Caki2 (cell line): Measurements from ENCODE around the gene SCNN1A. TPM values are rescaled to one million over a fixed set of nuclear protein-coding genes. Genes with fewer than 3 reads are reported as not detected.

Experiments
- DNase-seq: peaks from one replicate; pipeline ENCODE4 v3.0.0-alpha.2; 2015; ENCODE audit warnings: low read depth
- in situ Hi-C: cut with HindIII; loops from 2 replicates; pipeline ENCODE4 v1.10.0; 2016; ENCODE audit warnings: low sequenced_read_pairs, low pct_unique_long_range_greater_than_20kb, mixed read lengths
- total RNA-seq: library from RNA; depleted of rRNA; stranded (reverse); fragments of >200 nt; shearing (Covaris generic); gene quantifications from 2 replicates; pipeline ENCODE4 v1.2.3, GENCODE V29; 2014; ENCODE audit warnings: low replicate concordance; rRNA removed

SCNN1A gene
- total RNA-seq = 0.12 and 5.7 TPM in 2 replicates

- in situ Hi-C loops = no loop called here
- DNase-seq = no peak
Observed at GRCh38 chr12:6375269-6376078, at the start of gene SCNN1A. Gene SCNN1A (minus strand): TSS chr12:6375563. CDS start chr12:6374783, 780 bp downstream.

GRCh38 chr12:6424866-6425265 is 49.5 kb upstream of the SCNN1A start:
- in situ Hi-C loops = no loop called here

DNA sequence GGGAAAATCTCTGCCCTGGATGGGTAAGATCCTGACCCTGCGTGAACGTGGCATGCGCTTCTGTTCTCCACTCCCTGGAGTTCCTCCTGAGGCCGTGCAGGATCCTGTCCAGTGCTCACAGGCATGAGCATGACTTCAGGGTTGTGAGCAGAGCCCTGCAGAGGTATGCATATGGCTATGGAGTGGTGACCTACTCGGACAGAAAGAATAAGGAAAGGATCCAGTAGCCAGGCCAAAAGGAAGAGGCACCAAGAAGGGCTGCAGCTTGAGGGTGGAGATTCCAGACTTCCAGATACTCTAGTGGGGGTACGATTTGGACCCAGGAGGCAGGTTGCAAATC is 48.6 kb upstream of the SCNN1A start:
- in situ Hi-C loops = no loop called here
- DNase-seq = no peak

More at GRCh38 chr12:6424866-6425265, 49.5 kb upstream of the SCNN1A start:
- no peak for DNase-seq

DNA sequence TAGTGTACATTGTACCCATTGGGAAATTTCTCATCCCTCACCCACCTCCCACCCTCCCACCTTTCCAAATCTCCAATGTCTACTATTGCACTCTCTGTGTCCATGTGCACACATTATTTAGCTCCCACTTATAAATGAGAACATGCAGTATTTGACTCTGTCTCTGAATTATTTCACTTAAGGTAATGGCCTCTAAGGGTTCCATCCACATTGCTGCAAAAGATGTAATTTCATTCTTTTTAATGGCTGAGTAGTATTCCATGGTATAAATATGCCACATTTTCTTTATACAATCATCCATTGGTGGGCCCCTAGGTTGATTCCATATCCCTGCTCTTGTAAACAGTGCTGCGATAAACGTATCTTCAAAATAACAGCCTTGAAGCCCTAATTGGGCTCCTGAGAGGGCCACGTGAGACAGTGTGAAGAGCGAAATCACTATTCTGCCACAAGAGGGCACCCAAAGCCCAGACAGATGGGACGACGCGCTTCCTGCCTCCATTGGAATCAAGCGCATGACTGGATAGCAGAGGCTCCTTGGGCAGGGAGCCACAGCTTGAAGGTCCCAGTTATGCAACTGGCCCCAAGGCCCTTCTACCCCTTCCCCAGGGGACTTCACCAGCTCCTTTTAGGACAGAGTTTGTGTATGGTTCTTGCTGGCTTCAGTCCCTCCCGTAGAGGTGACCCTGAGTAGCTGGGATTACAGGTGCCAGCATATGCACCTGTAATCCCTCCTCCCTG is 48.1 kb upstream of the SCNN1A start:
- peak; percentile 80 for DNase-seq
- in situ Hi-C loops = no loop called here

GRCh38 chr12:6420364-6420763 is 45.0 kb upstream of the SCNN1A start:
- no peak for DNase-seq
- in situ Hi-C loops = no loop called here

- in situ Hi-C loops = no loop called here
- DNase-seq = no peak
Observed at GRCh38 chr12:6418796-6419195, 43.4 kb upstream of the SCNN1A start.

DNA sequence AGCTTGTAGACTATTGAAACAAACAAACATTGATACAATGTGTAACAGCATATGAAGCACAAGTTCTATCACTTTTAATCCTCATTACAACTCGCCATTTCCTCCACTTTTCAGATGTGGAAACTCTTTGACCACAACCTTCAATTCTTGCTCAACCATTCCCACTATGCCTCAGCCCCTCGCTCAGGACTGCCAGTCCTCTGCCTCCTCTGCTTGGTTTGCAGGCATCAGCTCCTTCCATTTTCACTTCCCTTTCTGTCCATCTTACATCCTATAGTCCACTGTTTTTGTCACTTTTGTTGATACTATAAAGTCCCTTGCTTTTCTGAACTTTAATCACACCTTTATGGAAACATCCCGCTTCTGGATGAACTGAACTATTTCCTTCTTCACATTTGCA is 41.2 kb upstream of the SCNN1A start:
- DNase-seq = no peak
- in situ Hi-C loops = no loop called here

GRCh38 chr12:6407236-6407954 is 32.0 kb upstream of the SCNN1A start:
- in situ Hi-C loops = no loop called here

GRCh38 chr12:6405963-6406362 is 30.6 kb upstream of the SCNN1A start:
- DNase-seq = no peak
- in situ Hi-C loops = no loop called here

More at GRCh38 chr12:6407236-6407954, 32.0 kb upstream of the SCNN1A start:
- DNase-seq = no peak

- DNase-seq = no peak
- in situ Hi-C loops = no loop called here
Observed at GRCh38 chr12:6404390-6404789, 29.0 kb upstream of the SCNN1A start.

- in situ Hi-C loops = no loop called here
- DNase-seq = no peak
Observed at GRCh38 chr12:6399884-6400644, 24.7 kb upstream of the SCNN1A start.

DNA sequence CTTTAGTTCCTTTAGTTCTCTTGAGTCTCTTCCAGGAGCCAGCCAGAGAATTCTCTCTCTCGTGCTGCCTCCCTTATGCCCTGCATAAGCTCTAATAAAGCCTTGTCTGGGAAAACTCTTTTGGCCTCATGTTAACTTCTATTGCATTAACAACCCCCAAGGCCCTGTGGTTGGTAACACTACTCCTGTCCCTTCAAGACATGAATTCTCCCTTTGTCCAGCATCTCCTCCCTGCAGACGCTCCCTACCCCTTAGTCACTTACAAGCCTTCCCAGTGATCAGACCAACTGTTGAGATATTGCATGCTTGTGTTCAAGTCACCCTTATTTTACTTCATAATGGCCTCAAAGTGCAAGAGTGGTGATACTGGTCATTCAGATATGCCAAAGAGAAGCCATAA is 20.7 kb upstream of the SCNN1A start:
- DNase-seq = no peak

GRCh38 chr12:6394398-6394797 is 19.0 kb upstream of the SCNN1A start:
- no peak for DNase-seq
- in situ Hi-C loops = no loop called here

More for the DNA sequence above, 20.7 kb upstream of the SCNN1A start:
- in situ Hi-C loops = no loop called here

DNA sequence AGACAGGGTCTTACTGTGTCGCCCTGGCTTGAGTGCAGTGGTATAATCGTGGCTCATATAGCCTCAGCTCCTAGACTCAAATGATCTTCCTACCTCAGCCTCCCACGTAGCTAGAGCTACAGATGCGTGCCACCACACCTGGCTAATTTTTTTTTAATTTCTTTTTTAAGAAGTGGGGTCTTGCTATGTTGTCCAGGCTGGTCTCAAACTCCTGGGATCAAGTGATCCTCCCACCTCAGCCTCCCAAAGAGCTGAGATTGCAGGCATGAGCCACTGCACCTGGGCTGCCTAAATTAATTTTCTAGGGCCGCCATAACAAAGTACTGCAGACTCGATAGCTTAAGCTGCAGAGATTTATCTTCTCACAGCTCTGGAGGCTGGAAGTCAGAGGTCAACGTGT is 17.7 kb upstream of the SCNN1A start:
- no peak for DNase-seq
- in situ Hi-C loops = no loop called here

DNA sequence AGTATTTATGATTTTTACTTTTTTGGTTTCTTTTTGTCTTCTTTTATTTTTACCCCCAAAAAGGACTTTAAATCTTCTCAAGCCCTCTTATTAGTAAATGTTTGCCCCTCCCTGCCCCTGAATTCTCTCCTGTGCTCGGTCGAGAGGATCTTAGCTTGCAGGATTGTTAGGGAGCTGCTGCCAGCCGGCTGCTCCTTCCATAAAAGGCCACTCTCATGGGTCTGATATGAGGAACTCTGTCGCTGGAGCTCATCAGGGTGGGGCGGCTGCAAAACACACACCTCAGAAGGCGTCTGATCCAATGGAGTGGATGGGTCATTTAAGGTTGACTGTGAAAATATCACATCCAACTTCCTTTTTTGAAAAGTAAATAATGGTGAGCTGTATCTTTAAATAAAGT is 17.1 kb upstream of the SCNN1A start:
- DNase-seq = no peak
- in situ Hi-C loops = no loop called here

- no peak for DNase-seq
- in situ Hi-C loops = no loop called here
Observed at GRCh38 chr12:6391013-6391412, 15.7 kb upstream of the SCNN1A start.

DNA sequence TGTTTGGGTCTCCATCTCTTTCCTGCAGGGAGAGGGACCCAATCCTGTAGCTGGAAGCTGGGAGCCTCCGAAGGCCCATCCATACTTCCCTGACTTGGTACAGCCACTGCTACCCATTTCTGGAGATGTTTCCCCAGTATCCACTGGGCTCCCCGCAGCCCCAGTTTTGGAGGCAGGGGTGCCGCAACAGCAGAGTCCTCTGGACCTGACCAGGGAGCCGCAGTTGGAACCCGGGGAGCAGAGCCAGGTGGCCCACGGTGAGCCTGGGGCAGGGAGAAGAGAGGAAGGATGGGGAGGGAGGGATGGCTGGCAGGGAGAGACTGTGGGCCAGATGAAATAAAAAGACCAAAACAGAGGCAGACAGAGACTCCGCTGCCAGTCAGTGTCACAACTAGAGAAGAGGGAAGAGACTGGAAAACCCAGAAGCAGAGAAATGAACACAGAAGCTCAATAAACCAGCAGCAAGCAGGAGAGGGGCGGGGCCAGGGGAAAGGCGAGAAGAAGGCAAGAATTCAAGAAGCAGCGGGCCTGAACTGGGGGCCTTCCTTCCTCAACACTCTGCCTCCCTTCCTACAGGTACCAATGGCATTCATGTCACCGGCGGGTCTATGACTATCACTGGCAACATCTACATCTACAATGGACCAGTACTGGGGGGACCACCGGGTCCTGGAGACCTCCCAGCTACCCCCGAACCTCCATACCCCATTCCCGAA is 14.9 kb upstream of the SCNN1A start:
- no peak for DNase-seq
- in situ Hi-C loops = no loop called here

GRCh38 chr12:6387541-6387940 is 12.2 kb upstream of the SCNN1A start:
- in situ Hi-C loops = no loop called here
- DNase-seq = no peak
